Erythroblast (primary cell): ENCODE data around the gene TRIO.

Experiments
- GATA1 ChIP-seq: IDR thresholded peaks from 2 replicates; pipeline ENCODE4 v1.6.1; 2011; ENCODE audit warnings: low read depth, mild to moderate bottlenecking, control low read depth, low read length, moderate library complexity
- POLR2A ChIP-seq: IDR thresholded peaks from 2 replicates; pipeline ENCODE4 v1.6.1; 2011; ENCODE audit warnings: mild to moderate bottlenecking, low read length

DNA sequence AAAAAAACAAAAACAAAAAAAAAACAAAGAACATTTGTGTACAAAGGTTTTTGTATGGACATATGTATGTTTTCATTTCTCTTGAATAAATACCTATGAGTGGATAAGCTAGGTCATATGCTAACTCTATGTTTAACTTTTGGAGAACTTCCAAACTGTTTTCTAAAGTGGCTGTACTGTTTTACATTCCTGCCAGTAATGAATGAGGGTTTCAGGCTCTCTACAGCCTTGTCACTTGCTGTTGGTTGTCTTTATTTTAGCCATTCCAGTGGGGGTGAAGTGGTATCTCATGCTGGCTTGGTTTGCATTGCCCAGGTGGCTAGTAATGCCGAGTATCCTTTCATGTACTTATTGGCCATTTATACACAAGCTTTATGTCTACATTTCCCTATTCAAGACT, 9.1 kb upstream of the TRIO start:
- TF ChIP-seq POLR2A (no peak), GATA1 (no peak)
